Left ventricle myocardium inferior (tissue), 1 donor: ENCODE measurements around the gene FAT1. TPM values are rescaled to one million over a fixed set of nuclear protein-coding genes. Genes with fewer than 3 reads are reported as not detected.

Experiments
- DNase-seq: peaks from one replicate; pipeline ENCODE4 v3.0.0-alpha.2; 2020
- H3K27ac ChIP-seq: fragments of 200-600 bp; replicated peaks from 2 replicates; pipeline ENCODE4 v1.8.0; 2021
- H3K27me3 ChIP-seq: fragments of 200-600 bp; 2 replicates; pipeline ENCODE4 v1.8.0; 2021; ENCODE audit warnings: low read depth
- H3K36me3 ChIP-seq: fragments of 200-600 bp; 2 replicates; pipeline ENCODE4 v1.8.0; 2021
- H3K4me1 ChIP-seq: fragments of 200-600 bp; 2 replicates; pipeline ENCODE4 v1.8.0; 2021
- H3K4me3 ChIP-seq: fragments of 200-600 bp; 2 replicates; pipeline ENCODE4 v1.8.0; 2021; ENCODE audit warnings: mild to moderate bottlenecking, moderate library complexity
- H3K9me3 ChIP-seq: fragments of 200-600 bp; replicated peaks from 2 replicates; pipeline ENCODE4 v1.8.0; 2021
- CTCF ChIP-seq: fragments of 200-600 bp; IDR thresholded peaks from 2 replicates; pipeline ENCODE4 v1.8.0; 2021; ENCODE audit warnings: antibody characterized with exemption, mild to moderate bottlenecking, borderline replicate concordance
- intact Hi-C: fragments of 100-400 bp; cut with micrococcal nuclease; formaldehyde crosslinking; loops from one replicate; pipeline ENCODE4 v1.11.0; 2022
- total RNA-seq: library from RNA; stranded (reverse); fragmentation: NEBNext Ultra II Directional; extraction: Animal tissue kit (Norgen Biotek cat#: 25700); gene quantifications from one replicate; pipeline ENCODE4 v1.2.1, GENCODE V29; 2021
- donor health status: DM: no; HTN: yes; CAD: no; lungs with severe emphysema.

FAT1 gene
- total RNA-seq, 1 donor from 2014 or later: 59.1 TPM

- H3K4me1 ChIP-seq: no peaks in the 10 kb centered on the region
- H3K36me3 ChIP-seq: no peaks in the 10 kb centered on the region
- DNase-seq: no peak
- H3K27me3 ChIP-seq: no peaks in the 10 kb centered on the region
- H3K9me3 ChIP-seq: no peaks in the 10 kb centered on the region
- intact Hi-C loops: no loop called here
- no peak overlapping the region for H3K4me3 ChIP-seq
- no peak for TF ChIP-seq CTCF
- no peak overlapping the region for H3K27ac ChIP-seq
Measured at GRCh38 chr4:186749611-186750281, 26.1 kb upstream of the FAT1 start.

- Histone ChIP-seq H3K9me3 (no peaks in the 10 kb centered on the region), H3K4me3 (no peak overlapping the region), H3K27me3 (no peaks in the 10 kb centered on the region), H3K27ac (no peak overlapping the region), H3K36me3 (no peaks in the 10 kb centered on the region), H3K4me1 (no peaks in the 10 kb centered on the region)
- TF ChIP-seq CTCF: no peak
- no peak for DNase-seq
- intact Hi-C loops: no loop called here
Measured at GRCh38 chr4:186746581-186746980, 22.9 kb upstream of the FAT1 start.

- no peaks in the 10 kb centered on the region for H3K4me1 ChIP-seq
- no peak overlapping the region for H3K4me3 ChIP-seq
- H3K27me3 ChIP-seq: no peaks in the 10 kb centered on the region
- TF ChIP-seq CTCF: no peak
- intact Hi-C loops: no loop called here
- H3K27ac ChIP-seq: no peak overlapping the region
- no peak for DNase-seq
- no peaks in the 10 kb centered on the region for H3K9me3 ChIP-seq
- H3K36me3 ChIP-seq: no peaks in the 10 kb centered on the region
Measured at GRCh38 chr4:186743261-186743660, 19.6 kb upstream of the FAT1 start.

- no peaks in the 10 kb centered on the region for H3K9me3 ChIP-seq
- no peak overlapping the region for H3K27ac ChIP-seq
- no peaks in the 10 kb centered on the region for H3K27me3 ChIP-seq
- no peak for TF ChIP-seq CTCF
- no peaks in the 10 kb centered on the region for H3K36me3 ChIP-seq
- no peak overlapping the region for H3K4me3 ChIP-seq
- no peaks in the 10 kb centered on the region for H3K4me1 ChIP-seq
- no peak for DNase-seq
- intact Hi-C loops: no loop called here
Measured at GRCh38 chr4:186740822-186741221, 17.2 kb upstream of the FAT1 start.

GRCh38 chr4:186739802-186740434, 16.3 kb upstream of the FAT1 start:
- no peak overlapping the region for H3K27ac ChIP-seq
- intact Hi-C loops: no loop called here
- no peaks in the 10 kb centered on the region for H3K36me3 ChIP-seq
- H3K4me1 ChIP-seq: no peaks in the 10 kb centered on the region
- no peak overlapping the region for H3K4me3 ChIP-seq
- H3K9me3 ChIP-seq: no peaks in the 10 kb centered on the region
- no peak for TF ChIP-seq CTCF
- H3K27me3 ChIP-seq: no peaks in the 10 kb centered on the region
- DNase-seq: no peak
